Activated CD8-positive, alpha-beta memory T cell treated with anti-CD3 and anti-CD28 coated beads, Interleukin-2, amount 50 U/mL, for 24 hours (primary cell): ENCODE results near the gene GPR84.

Source experiments
- DNase-seq: peaks from one replicate; pipeline ENCODE4 v3.0.0-alpha.2; 2020; ENCODE audit errors: extremely low read depth

Gene GPR84

GRCh38 chr12:54374562-54375258 is 10.4 kb upstream of the GPR84 start:
- no peak for DNase-seq

GRCh38 chr12:54373649-54374561 is 9.6 kb upstream of the GPR84 start:
- DNase-seq: no peak

GRCh38 chr12:54372113-54372806 is 8.0 kb upstream of the GPR84 start:
- no peak for DNase-seq

- DNase-seq: no peak
Observed at GRCh38 chr12:54371328-54372112, 7.2 kb upstream of the GPR84 start.

- no peak for DNase-seq
Observed at GRCh38 chr12:54370171-54370730, 6.0 kb upstream of the GPR84 start.

GRCh38 chr12:54369597-54370131 is 5.4 kb upstream of the GPR84 start:
- no peak for DNase-seq

- peak; percentile 86 for DNase-seq
Observed at GRCh38 chr12:54368709-54369596, 4.7 kb upstream of the GPR84 start.

- DNase-seq: no peak
Observed at GRCh38 chr12:54368025-54368708, 3.9 kb upstream of the GPR84 start.

- no peak for DNase-seq
Observed at GRCh38 chr12:54363618-54364017, 668 bp downstream of the GPR84 start.

- no peak for DNase-seq
Observed at GRCh38 chr12:54363047-54363446, 1.2 kb downstream of the GPR84 start.

GRCh38 chr12:54360717-54361456 is 3.4 kb downstream of the GPR84 start:
- no peak for DNase-seq

- no peak for DNase-seq
Observed at GRCh38 chr12:54359762-54360351, 4.4 kb downstream of the GPR84 start.

GRCh38 chr12:54358945-54359761 is 5.1 kb downstream of the GPR84 start:
- peak; percentile 82 for DNase-seq

- no peak for DNase-seq
Observed at GRCh38 chr12:54358191-54358944, 5.9 kb downstream of the GPR84 start.

- DNase-seq: no peak
Observed at GRCh38 chr12:54357506-54358190, 6.6 kb downstream of the GPR84 start.

- no peak for DNase-seq
Observed at GRCh38 chr12:54356951-54357356, 7.3 kb downstream of the GPR84 start.
